SU-DHL-6 (cell line): Measurements from ENCODE around the gene S100A9.

Source experiments
- CTCF ChIP-seq: fragments of 200-600 bp; sonication (generic); IDR thresholded peaks from one replicate; pipeline ENCODE4 v1.5.1; 2017; ENCODE audit warnings: antibody characterized with exemption, mild to moderate bottlenecking, low read length, moderate library complexity; ENCODE audit not compliant: insufficient read depth, poor library complexity, severe bottlenecking
- EZH2phosphoT487 ChIP-seq: fragments of 200-600 bp; sonication (generic), shearing (Covaris generic); conservative IDR thresholded peaks from 2 replicates; pipeline ENCODE4 v1.6.1; 2018; ENCODE audit warnings: mild to moderate bottlenecking, antibody characterized with exemption, low read length, moderate library complexity, mixed read lengths

GRCh38 chr1:153343040-153343681 is 14.5 kb upstream of the S100A9 start:
- TF ChIP-seq CTCF: no peak
- no peak for TF ChIP-seq EZH2phosphoT487
